Measurements from ENCODE around the gene ASCL5.

ASCL5 gene

GRCh38 chr1:201065686-201066085 lies 61.3 kb downstream of the ASCL5 start:
- H3K4me1 ChIP-seq, result no peaks in the 10 kb centered on the region
- H3K4me2 ChIP-seq (ENCODE audit: low read length), result no peak overlapping the region
- H3K27ac ChIP-seq, result no peak overlapping the region
- H3K79me2 ChIP-seq, result no peaks in the 10 kb centered on the region
- no peak overlapping the region for H3K4me3 ChIP-seq (ENCODE audit: low read depth, low read length)
- no peak for TF ChIP-seq CTCF (IDR thresholded peaks at IDR 0.05)
- no peak overlapping the region for H2AFZ ChIP-seq
- H3K9ac ChIP-seq, result no peak overlapping the region
- no peaks in the 10 kb centered on the region for H3K36me3 ChIP-seq (ENCODE audit: control insufficient read depth, insufficient read depth, low read length)
- no peaks in the 10 kb centered on the region for H3K27me3 ChIP-seq (ENCODE audit: control insufficient read depth, insufficient read depth, low read length)
- H3K9me3 ChIP-seq (ENCODE audit: control insufficient read depth, low read length), result no peaks in the 10 kb centered on the region

GRCh38 chr1:201064806-201065205 lies 62.2 kb downstream of the ASCL5 start:
- H3K9ac ChIP-seq, result no peak overlapping the region
- no peak overlapping the region for H2AFZ ChIP-seq
- no peak for TF ChIP-seq CTCF (IDR thresholded peaks at IDR 0.05)
- H3K9me3 ChIP-seq (ENCODE audit: control insufficient read depth, low read length), result no peaks in the 10 kb centered on the region
- H3K4me1 ChIP-seq, result no peaks in the 10 kb centered on the region
- H3K27me3 ChIP-seq (ENCODE audit: control insufficient read depth, insufficient read depth, low read length), result no peaks in the 10 kb centered on the region
- H3K4me2 ChIP-seq (ENCODE audit: low read length), result no peak overlapping the region
- no peaks in the 10 kb centered on the region for H3K79me2 ChIP-seq
- H3K36me3 ChIP-seq (ENCODE audit: control insufficient read depth, insufficient read depth, low read length), result no peaks in the 10 kb centered on the region
- H3K27ac ChIP-seq, result no peak overlapping the region
- no peak overlapping the region for H3K4me3 ChIP-seq (ENCODE audit: low read depth, low read length)

Measured in parathyroid adenoma (tissue), 2 donors.